ENCODE measurements around the gene MPST.

MPST gene

GRCh38 chr22:37000676-37001534 is 18.6 kb upstream of the MPST start:
- H3K27ac ChIP-seq = no peak overlapping the region
- no peak for DNase-seq (ENCODE audit: low read depth, low spot score)

- no peak for DNase-seq (ENCODE audit: low read depth, low spot score)
- no peak overlapping the region for H3K27ac ChIP-seq
Measured at GRCh38 chr22:37001826-37002225, 17.7 kb upstream of the MPST start.

GRCh38 chr22:37002633-37003032 is 16.9 kb upstream of the MPST start:
- no peak overlapping the region for H3K27ac ChIP-seq
- no peak for DNase-seq (ENCODE audit: low read depth, low spot score)

- H3K27ac ChIP-seq = no peak overlapping the region
- DNase-seq (ENCODE audit: low read depth, low spot score) = no peak
Measured at GRCh38 chr22:37007651-37008050, 11.9 kb upstream of the MPST start.

GRCh38 chr22:37008365-37008764 is 11.2 kb upstream of the MPST start:
- no peak overlapping the region for H3K27ac ChIP-seq
- DNase-seq (ENCODE audit: low read depth, low spot score) = no peak

GRCh38 chr22:37009490-37009889 is 10.1 kb upstream of the MPST start:
- no peak overlapping the region for H3K27ac ChIP-seq
- DNase-seq (ENCODE audit: low read depth, low spot score) = no peak

GRCh38 chr22:37010174-37010573 is 9.4 kb upstream of the MPST start:
- H3K27ac ChIP-seq = no peak overlapping the region
- DNase-seq (ENCODE audit: low read depth, low spot score) = no peak

- no peak overlapping the region for H3K27ac ChIP-seq
- DNase-seq (ENCODE audit: low read depth, low spot score) = no peak
Measured at GRCh38 chr22:37010976-37011375, 8.6 kb upstream of the MPST start.

- no peak overlapping the region for H3K27ac ChIP-seq
- DNase-seq (ENCODE audit: low read depth, low spot score) = no peak
Measured at GRCh38 chr22:37011472-37011871, 8.1 kb upstream of the MPST start.

- no peak overlapping the region for H3K27ac ChIP-seq
- no peak for DNase-seq (ENCODE audit: low read depth, low spot score)
Measured at GRCh38 chr22:37012262-37012904, 7.2 kb upstream of the MPST start.

GRCh38 chr22:37012956-37013355 is 6.6 kb upstream of the MPST start:
- no peak for DNase-seq (ENCODE audit: low read depth, low spot score)
- H3K27ac ChIP-seq = no peak overlapping the region

- DNase-seq (ENCODE audit: low read depth, low spot score) = no peak
- H3K27ac ChIP-seq = no peak overlapping the region
Measured at GRCh38 chr22:37014415-37014806, 5.1 kb upstream of the MPST start.

GRCh38 chr22:37014835-37015586 is 4.5 kb upstream of the MPST start:
- H3K27ac ChIP-seq = no peak overlapping the region
- DNase-seq (ENCODE audit: low read depth, low spot score) = no peak

- no peak for DNase-seq (ENCODE audit: low read depth, low spot score)
Measured at GRCh38 chr22:37015587-37015878, 4.0 kb upstream of the MPST start.

GRCh38 chr22:37016134-37016910 is 3.2 kb upstream of the MPST start:
- no peak overlapping the region for H3K27ac ChIP-seq
- DNase-seq (ENCODE audit: low read depth, low spot score) = no peak

More at GRCh38 chr22:37015587-37015878, 4.0 kb upstream of the MPST start:
- no peak overlapping the region for H3K27ac ChIP-seq

- DNase-seq (ENCODE audit: low read depth, low spot score) = no peak
- no peak overlapping the region for H3K27ac ChIP-seq
Measured at GRCh38 chr22:37017356-37017755, 2.2 kb upstream of the MPST start.

GRCh38 chr22:37018086-37018814 is 1.3 kb upstream of the MPST start:
- no peak for DNase-seq (ENCODE audit: low read depth, low spot score)

GRCh38 chr22:37018815-37019308 is 680 bp upstream of the MPST start:
- no peak for DNase-seq (ENCODE audit: low read depth, low spot score)
- peak overlapping the region; percentile 71 for H3K27ac ChIP-seq

More at GRCh38 chr22:37018086-37018814, 1.3 kb upstream of the MPST start:
- H3K27ac ChIP-seq = peak overlapping the region; percentile 71

- DNase-seq (ENCODE audit: low read depth, low spot score) = no peak
- peak overlapping the region; percentile 71 for H3K27ac ChIP-seq
Measured at GRCh38 chr22:37020192-37020479, 594 bp downstream of the MPST start.

- no peak overlapping the region for H3K27ac ChIP-seq
- DNase-seq (ENCODE audit: low read depth, low spot score) = no peak
Measured at GRCh38 chr22:37021041-37021440, 1.5 kb downstream of the MPST start.

Data from epithelial cell of prostate (primary cell).